KMS-11 (cell line): ENCODE results near the gene TSHR.

ENCODE experiments used
- H2AFZ ChIP-seq: fragments of 200-600 bp; sonication (generic); 2 replicates; pipeline ENCODE4 v1.6.1; 2016; ENCODE audit warnings: antibody characterized with exemption, mixed run types, low read depth
- H3K27ac ChIP-seq: fragments of 200-600 bp; sonication (generic); 2 replicates; pipeline ENCODE4 v1.6.1; 2016; ENCODE audit warnings: mild to moderate bottlenecking, mixed run types
- H3K27me3 ChIP-seq: fragments of 200-600 bp; sonication (generic); 2 replicates; pipeline ENCODE4 v1.6.1; 2017; ENCODE audit warnings: mild to moderate bottlenecking, low read depth, mixed run types, moderate library complexity; ENCODE audit not compliant: insufficient read depth
- H3K36me3 ChIP-seq: fragments of 200-600 bp; sonication (generic); 2 replicates; pipeline ENCODE4 v1.6.1; 2017; ENCODE audit warnings: mild to moderate bottlenecking, mixed run types; ENCODE audit not compliant: insufficient read depth
- H3K4me1 ChIP-seq: fragments of 200-600 bp; sonication (generic); 2 replicates; pipeline ENCODE4 v1.6.1; 2016; ENCODE audit warnings: mild to moderate bottlenecking, low read depth, mixed run types; ENCODE audit not compliant: poor library complexity, severe bottlenecking
- H3K4me2 ChIP-seq: fragments of 200-600 bp; sonication (generic); 2 replicates; pipeline ENCODE4 v1.7.0; 2016; ENCODE audit warnings: mild to moderate bottlenecking, mixed run types
- H3K4me3 ChIP-seq: fragments of 200-600 bp; sonication (generic); IDR thresholded peaks from 2 replicates; pipeline ENCODE4 v1.6.1; 2017; ENCODE audit warnings: low read depth, low read length, mixed read lengths; ENCODE audit not compliant: insufficient read depth
- H3K79me2 ChIP-seq: fragments of 200-600 bp; sonication (generic); 2 replicates; pipeline ENCODE4 v1.6.1; 2016; ENCODE audit warnings: low read depth, mixed run types; ENCODE audit not compliant: insufficient read depth
- H3K9ac ChIP-seq: fragments of 200-600 bp; sonication (generic); 2 replicates; pipeline ENCODE4 v1.6.1; 2016; ENCODE audit warnings: mild to moderate bottlenecking, mixed run types
- H4K20me1 ChIP-seq: fragments of 200-600 bp; sonication (generic); 2 replicates; pipeline ENCODE4 v1.6.1; 2016; ENCODE audit warnings: mild to moderate bottlenecking, mixed run types; ENCODE audit not compliant: insufficient read depth
- TF ChIP-seq, protein P1 (sequence below): fragments of 200-600 bp; sonication (generic); conservative IDR thresholded peaks from 2 replicates; pipeline ENCODE4 v1.6.1; 2017; ENCODE audit warnings: low read depth, mild to moderate bottlenecking, antibody characterized with exemption, low read length, moderate library complexity, mixed read lengths

Gene TSHR

DNA sequence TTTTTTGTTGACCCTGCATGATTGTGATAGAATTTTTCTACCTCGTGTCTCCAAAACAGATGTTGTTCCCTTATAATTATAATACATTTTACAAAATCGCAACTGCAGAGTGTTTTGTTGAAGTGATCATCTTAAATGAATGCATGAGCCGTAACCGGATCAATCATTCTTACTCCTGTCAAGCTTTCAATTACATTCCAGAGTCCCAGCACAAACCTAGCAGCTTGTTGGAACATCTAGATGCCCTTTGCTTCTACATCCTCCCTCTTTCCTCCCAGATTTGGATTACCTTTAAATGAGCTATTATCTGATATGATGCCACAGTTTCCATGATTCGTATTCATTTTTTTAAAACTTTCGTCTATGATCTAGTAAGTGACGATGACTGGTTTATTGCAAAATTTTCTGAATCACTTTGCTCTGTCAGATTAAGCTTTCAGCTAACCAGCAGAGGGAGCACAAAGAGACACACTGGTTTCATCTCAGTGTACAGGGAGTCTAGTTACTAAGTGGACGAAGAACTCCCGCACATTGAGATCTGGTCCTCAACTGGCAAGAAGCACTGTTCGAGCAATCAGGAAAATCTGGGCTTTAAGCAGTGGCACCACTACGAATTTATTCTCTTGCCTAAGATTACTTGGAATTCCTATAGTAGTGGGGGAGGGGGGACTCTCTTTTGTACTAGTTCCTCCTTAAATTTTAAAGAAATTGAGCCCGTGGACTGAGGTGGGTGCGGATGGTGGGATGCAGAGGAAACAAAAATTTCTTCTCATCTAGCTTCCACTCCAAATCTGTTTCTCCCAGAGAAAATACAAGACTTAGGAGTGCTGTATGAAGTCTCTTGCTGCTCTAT, 40.9 kb downstream of the TSHR start:
- H3K4me1 ChIP-seq = no peaks in the 10 kb centered on the region
- no peaks in the 10 kb centered on the region for H3K27me3 ChIP-seq
- no peaks in the 10 kb centered on the region for H3K36me3 ChIP-seq
- no peak overlapping the region for H3K4me2 ChIP-seq
- H3K79me2 ChIP-seq = no peaks in the 10 kb centered on the region
- no peak overlapping the region for H3K9ac ChIP-seq
- no peaks in the 10 kb centered on the region for H4K20me1 ChIP-seq
- TF ChIP-seq, protein P1, sequence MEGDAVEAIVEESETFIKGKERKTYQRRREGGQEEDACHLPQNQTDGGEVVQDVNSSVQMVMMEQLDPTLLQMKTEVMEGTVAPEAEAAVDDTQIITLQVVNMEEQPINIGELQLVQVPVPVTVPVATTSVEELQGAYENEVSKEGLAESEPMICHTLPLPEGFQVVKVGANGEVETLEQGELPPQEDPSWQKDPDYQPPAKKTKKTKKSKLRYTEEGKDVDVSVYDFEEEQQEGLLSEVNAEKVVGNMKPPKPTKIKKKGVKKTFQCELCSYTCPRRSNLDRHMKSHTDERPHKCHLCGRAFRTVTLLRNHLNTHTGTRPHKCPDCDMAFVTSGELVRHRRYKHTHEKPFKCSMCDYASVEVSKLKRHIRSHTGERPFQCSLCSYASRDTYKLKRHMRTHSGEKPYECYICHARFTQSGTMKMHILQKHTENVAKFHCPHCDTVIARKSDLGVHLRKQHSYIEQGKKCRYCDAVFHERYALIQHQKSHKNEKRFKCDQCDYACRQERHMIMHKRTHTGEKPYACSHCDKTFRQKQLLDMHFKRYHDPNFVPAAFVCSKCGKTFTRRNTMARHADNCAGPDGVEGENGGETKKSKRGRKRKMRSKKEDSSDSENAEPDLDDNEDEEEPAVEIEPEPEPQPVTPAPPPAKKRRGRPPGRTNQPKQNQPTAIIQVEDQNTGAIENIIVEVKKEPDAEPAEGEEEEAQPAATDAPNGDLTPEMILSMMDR = peak; percentile 54
- H2AFZ ChIP-seq = no peak overlapping the region
- H3K4me3 ChIP-seq = no peak overlapping the region
- no peak overlapping the region for H3K27ac ChIP-seq

DNA sequence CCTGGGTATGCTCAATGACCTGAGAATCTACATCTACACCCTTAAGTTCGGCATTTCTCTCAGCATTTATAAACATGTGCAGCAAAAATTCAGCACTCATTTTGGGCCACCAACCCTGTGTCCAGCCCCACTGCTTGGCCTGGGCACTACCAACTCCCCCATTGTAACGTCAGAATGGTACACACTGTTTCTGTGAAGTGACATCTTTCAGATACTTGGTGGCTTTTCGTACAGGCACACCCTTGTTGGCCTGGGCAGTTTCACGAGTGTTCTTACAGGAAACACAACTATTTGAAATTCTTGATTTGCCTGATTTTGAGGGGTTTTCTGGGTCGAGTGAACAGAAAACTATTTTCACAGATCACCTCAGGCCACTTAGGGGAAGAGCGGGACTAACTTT, 46.0 kb downstream of the TSHR start:
- no peaks in the 10 kb centered on the region for H3K4me1 ChIP-seq
- H3K36me3 ChIP-seq = no peaks in the 10 kb centered on the region
- H3K9ac ChIP-seq = no peak overlapping the region
- H2AFZ ChIP-seq = no peak overlapping the region
- H3K4me3 ChIP-seq = no peak overlapping the region
- H3K79me2 ChIP-seq = no peaks in the 10 kb centered on the region
- H4K20me1 ChIP-seq = no peaks in the 10 kb centered on the region
- no peaks in the 10 kb centered on the region for H3K27me3 ChIP-seq
- no peak overlapping the region for H3K4me2 ChIP-seq
- H3K27ac ChIP-seq = no peak overlapping the region
- TF ChIP-seq, protein P1 = no peak

DNA sequence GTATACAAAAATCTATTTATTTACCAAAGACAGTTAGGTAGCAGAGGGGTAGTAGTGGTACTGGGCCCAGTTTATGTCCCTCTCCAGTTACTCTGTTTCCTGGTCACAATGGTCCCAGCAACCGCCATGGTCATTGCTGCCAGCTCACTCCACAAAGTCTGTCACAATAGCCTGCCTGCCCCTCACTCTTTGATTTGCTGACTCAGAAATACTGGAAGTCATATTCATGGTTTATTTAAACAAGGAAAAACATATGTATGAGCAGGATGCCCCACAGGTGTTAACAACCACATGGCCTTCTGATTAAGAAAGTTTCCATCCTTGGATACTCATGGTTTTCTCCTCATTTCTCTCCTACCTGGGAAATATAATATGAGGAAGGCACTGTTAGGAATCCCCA, 49.2 kb downstream of the TSHR start:
- H3K27ac ChIP-seq = no peak overlapping the region
- H3K4me1 ChIP-seq = no peaks in the 10 kb centered on the region
- no peaks in the 10 kb centered on the region for H4K20me1 ChIP-seq
- no peaks in the 10 kb centered on the region for H3K36me3 ChIP-seq
- TF ChIP-seq, protein P1 = no peak
- H3K4me3 ChIP-seq = no peak overlapping the region
- no peak overlapping the region for H2AFZ ChIP-seq
- H3K79me2 ChIP-seq = no peaks in the 10 kb centered on the region
- no peak overlapping the region for H3K9ac ChIP-seq
- H3K27me3 ChIP-seq = no peaks in the 10 kb centered on the region
- no peak overlapping the region for H3K4me2 ChIP-seq

DNA sequence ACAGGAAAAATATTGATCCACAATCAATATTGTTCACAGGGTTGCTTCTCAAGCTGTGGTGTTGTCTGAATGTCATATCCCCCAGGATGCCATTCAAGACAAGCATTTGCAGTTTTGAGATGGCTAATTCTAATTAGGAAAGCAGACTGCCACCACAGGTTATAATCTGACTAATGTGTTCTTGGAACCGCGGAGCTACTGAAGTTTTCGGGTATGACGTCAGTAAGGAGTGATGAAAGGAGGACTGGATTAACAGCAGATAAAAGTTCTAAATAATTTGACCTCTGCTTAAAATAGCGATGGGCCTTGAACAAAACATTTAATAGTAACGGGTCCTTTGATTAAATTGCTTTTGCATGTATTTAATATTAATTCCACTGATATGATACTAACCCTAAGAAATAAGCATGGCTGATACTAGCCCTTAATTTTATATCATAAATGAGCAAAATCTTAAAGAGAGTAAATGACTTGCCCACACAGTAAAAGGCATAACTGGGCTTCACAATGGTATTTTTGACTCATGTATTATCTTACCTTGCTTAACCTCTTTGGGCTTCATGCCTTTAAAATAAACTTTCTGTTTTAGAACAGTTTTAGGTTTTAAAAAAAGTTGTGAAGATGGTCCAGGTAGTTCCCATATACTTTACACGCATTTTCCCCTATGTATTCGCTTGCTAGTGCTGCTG, 50.3 kb downstream of the TSHR start:
- TF ChIP-seq, protein P1 = no peak
- Histone ChIP-seq H3K4me3 (no peak overlapping the region), H3K4me1 (no peaks in the 10 kb centered on the region), H3K36me3 (no peaks in the 10 kb centered on the region), H4K20me1 (no peaks in the 10 kb centered on the region), H3K79me2 (no peaks in the 10 kb centered on the region), H3K27ac (no peak overlapping the region), H3K27me3 (no peaks in the 10 kb centered on the region), H3K9ac (no peak overlapping the region), H2AFZ (no peak overlapping the region), H3K4me2 (no peak overlapping the region)
